Measurements from ENCODE around the gene APP.

DNA sequence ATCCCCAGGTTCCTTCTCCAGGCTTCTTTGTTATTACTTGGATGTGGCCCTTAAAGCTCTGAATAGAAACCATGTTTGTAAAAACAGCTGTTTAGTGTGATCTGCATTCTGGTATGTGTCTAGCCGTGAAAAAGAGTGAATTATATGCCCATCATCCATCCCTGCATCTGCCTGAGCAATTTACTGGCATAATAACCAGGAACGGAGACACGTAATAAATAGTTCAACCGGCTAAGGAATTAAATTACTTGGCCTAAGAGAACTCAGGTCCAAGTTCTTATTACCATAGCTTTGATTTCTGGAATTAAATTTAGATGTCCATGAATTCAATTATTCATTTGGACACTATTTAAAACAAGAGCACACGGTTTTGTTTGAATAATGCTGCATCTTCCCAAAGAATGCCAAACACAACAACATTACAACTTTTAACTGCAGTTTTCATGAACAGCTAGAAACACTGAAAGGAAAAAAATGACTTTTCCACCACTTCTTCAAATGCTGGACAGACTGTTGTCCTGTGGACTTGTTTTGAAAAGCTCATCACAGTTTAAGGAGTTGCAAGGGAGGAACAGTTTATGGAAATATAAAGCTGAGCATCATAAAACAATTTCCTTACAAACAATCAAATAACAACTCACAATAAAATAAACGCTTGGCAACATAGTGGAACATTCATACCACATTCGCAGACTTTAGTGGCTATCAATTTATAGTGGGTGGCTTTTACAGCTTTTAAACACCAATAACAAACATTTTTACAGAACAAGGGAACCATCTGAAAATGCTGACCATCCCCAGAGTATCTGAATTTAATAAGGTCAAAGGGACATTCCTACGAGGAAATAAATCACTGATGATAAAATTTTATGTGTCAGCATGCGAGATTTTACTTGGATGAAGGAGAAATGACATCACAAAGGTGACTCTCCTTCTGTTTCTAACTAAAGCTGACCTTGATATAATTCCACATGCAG, 144.7 kb downstream of the APP start:
- no peak for TF ChIP-seq EZH2phosphoT487 (IDR thresholded peaks at IDR 0.05; ENCODE audit: borderline replicate concordance, low read depth, low read length)
- TF ChIP-seq, protein P1, sequence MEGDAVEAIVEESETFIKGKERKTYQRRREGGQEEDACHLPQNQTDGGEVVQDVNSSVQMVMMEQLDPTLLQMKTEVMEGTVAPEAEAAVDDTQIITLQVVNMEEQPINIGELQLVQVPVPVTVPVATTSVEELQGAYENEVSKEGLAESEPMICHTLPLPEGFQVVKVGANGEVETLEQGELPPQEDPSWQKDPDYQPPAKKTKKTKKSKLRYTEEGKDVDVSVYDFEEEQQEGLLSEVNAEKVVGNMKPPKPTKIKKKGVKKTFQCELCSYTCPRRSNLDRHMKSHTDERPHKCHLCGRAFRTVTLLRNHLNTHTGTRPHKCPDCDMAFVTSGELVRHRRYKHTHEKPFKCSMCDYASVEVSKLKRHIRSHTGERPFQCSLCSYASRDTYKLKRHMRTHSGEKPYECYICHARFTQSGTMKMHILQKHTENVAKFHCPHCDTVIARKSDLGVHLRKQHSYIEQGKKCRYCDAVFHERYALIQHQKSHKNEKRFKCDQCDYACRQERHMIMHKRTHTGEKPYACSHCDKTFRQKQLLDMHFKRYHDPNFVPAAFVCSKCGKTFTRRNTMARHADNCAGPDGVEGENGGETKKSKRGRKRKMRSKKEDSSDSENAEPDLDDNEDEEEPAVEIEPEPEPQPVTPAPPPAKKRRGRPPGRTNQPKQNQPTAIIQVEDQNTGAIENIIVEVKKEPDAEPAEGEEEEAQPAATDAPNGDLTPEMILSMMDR (conservative IDR thresholded peaks at IDR 0.05; ENCODE audit: low read length): no peak
